Subcutaneous abdominal adipose tissue (tissue), 5 donors: Measurements from ENCODE around the gene GTF2IRD1.
"Not testable (repeated sequence)": the region's sequence is repeated elsewhere in the genome, so short reads cannot be mapped to it uniquely, and the experiment has no call there.

Experiments
- H3K27ac ChIP-seq: one replicate; pipeline ENCODE4 v1.7.0; 2013; ENCODE audit warnings: low read depth, mild to moderate bottlenecking, inconsistent platforms, low read length, moderate library complexity
- H3K27me3 ChIP-seq, 5 donors: one replicate each; pipeline ENCODE4 v1.7.0; 2013; ENCODE audit warnings: low read length in 5 of 5, inconsistent platforms in 1 of 5; ENCODE audit not compliant: control insufficient read depth in 5 of 5, insufficient read depth in 4 of 5
- H3K36me3 ChIP-seq, 5 donors: one replicate each; pipeline ENCODE4 v1.7.0; 2013; ENCODE audit warnings: low read length in 5 of 5; ENCODE audit not compliant: control insufficient read depth in 5 of 5, insufficient read depth in 5 of 5
- H3K4me1 ChIP-seq, 5 donors: one replicate each; pipeline ENCODE4 v1.7.0; 2013; ENCODE audit warnings: low read length in 5 of 5, mild to moderate bottlenecking in 3 of 5, moderate library complexity in 1 of 5; ENCODE audit not compliant: control insufficient read depth in 5 of 5, insufficient read depth in 5 of 5
- H3K4me3 ChIP-seq, 5 donors: one replicate each; pipeline ENCODE4 v1.7.0; 2013; ENCODE audit warnings: low read length in 5 of 5, low read depth in 1 of 5
- H3K9ac ChIP-seq, 5 donors: one replicate each; pipeline ENCODE4 v1.7.0; 2013; ENCODE audit warnings: low read length in 5 of 5, mild to moderate bottlenecking in 4 of 5, moderate library complexity in 3 of 5
- H3K9me3 ChIP-seq, 5 donors: one replicate each; pipeline ENCODE4 v1.7.0; 2013; ENCODE audit warnings: low read length in 5 of 5; ENCODE audit not compliant: control insufficient read depth in 5 of 5
- donor health status: healthy.
- donor health status: healthy.
- donor health status: healthy.
- donor health status: healthy.
- donor health status: healthy.

Gene GTF2IRD1

DNA sequence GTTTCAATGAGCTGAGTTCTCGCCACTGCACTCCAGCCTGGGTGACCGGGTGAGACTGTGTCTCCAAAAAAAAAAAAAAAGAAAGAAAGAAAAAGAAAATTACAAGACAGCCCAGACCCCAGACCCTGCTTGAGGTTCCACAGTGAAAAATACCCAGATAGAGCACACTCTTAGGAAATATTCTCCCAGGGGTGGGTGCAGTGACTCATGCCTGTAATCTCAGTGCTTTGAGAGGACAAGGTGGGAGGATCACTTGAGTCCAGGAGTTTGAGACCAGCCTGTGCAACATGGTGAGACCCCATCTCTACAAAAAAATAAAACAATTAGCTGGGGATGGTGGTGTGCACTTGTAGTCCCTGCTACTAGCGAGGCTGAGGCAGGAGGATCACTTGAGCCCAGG, 41.1 kb upstream of the GTF2IRD1 start:
- Histone ChIP-seq H3K9me3 (no peaks in the 10 kb centered on the region), H3K36me3 (no peaks in the 10 kb centered on the region), H3K4me3 (no peak overlapping the region), H3K27me3 (peaks cover 0 to 3% (median 0%) of the 10 kb centered on the region in 5 donors), H3K27ac (no peak overlapping the region), H3K4me1 (peaks cover 1 to 5% (median 4%) of the 10 kb centered on the region in 5 donors), H3K9ac (no peak overlapping the region)

DNA sequence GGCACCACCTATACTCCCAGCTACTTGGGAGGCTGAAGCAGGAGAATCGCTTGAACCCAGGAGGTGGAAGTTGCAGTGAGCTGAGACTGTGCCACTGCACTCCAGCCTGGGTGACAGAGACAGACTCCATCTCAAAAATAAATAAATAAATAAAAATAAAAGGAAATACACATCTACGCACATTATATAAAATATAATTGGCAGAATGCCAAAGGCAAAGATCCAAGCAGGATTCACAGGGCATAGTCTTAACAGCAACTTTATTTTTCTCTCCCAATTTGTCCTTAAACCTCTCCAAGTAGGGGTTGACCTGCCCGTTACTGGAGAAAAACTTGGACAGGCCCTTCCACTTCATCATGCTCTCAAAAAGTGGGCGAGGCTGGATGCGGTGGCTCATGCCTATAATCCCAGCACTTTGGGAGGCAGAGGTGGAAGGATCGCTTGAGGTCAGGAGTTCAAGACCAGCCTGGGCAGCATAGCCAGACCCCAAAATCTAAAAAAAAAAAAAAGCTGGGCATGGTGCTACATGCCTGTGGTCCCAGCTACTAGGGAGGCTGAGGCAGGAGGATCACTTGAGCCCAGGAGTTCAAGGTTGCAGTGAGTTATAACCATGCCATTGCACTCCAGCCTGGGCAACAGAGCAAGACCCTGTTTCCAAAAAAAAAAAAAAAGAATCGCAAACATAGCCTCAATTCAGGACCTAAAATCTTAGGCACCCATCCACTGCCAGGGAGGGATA, 38.9 kb upstream of the GTF2IRD1 start:
- H3K4me1 ChIP-seq, H3K4me3 ChIP-seq, H3K27me3 ChIP-seq, H3K9me3 ChIP-seq, H3K9ac ChIP-seq, H3K27ac ChIP-seq, H3K36me3 ChIP-seq: not testable (repeated sequence)

DNA sequence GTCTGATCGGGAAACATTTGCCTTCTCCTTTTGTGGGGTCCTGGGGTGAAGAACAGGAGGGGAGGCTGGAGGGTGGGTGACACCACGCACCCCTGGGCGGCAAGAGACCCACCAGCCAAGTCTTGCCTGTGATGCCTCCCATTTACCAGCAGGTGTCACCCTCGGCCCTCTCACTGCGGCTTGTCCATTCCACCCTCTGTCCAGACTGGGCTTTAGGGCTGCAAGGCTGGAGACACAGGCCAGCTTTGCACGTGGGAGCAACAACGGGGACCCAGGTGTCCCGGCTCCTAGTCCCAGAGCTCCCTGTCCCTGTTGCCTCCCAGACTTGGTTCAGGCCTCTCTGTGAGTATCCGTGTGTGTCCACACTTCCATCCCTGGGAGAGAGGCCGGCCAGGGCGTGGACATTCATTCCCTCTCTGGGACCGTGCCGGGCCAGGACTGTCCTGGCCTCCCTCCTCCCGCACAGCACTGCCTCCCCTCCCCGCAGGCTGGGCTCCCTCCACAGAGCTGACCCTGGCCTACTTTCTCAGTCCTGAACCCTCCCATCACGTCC, 36.2 kb upstream of the GTF2IRD1 start:
- no peaks in the 10 kb centered on the region for H3K36me3 ChIP-seq
- H3K9ac ChIP-seq = no peak overlapping the region
- H3K27me3 ChIP-seq = no peaks in the 10 kb centered on the region
- no peaks in the 10 kb centered on the region for H3K9me3 ChIP-seq
- no peak overlapping the region for H3K27ac ChIP-seq
- H3K4me1 ChIP-seq = peaks cover 2 to 8% (median 5%) of the 10 kb centered on the region in 5 donors
- peak overlapping the region in 1 of 5 donors; percentile 28 for H3K4me3 ChIP-seq

DNA sequence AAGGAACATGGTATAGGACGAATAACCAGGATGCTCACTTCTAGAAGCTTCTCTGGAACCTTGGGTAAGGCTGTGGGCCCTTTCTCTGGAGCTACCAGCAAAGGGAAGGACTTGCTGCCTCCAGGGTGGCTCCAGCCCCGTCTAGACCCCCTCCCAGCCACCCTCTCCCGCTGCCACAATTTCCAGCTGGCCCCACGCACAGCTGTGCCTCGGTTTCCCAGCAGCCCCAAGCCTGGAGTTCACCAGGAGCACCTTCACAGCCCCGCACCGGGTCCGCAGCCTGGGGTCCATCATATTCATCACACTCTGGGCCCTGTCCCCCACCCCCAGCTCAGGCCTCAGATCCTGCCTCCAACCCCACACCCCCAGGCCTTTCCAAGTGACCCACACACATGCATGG, 35.6 kb upstream of the GTF2IRD1 start:
- no peak overlapping the region for H3K4me3 ChIP-seq
- H3K9me3 ChIP-seq = no peaks in the 10 kb centered on the region
- H3K4me1 ChIP-seq = peaks cover 2 to 8% (median 5%) of the 10 kb centered on the region in 5 donors
- no peak overlapping the region for H3K27ac ChIP-seq
- no peak overlapping the region for H3K9ac ChIP-seq
- H3K27me3 ChIP-seq = no peaks in the 10 kb centered on the region
- H3K36me3 ChIP-seq = no peaks in the 10 kb centered on the region

DNA sequence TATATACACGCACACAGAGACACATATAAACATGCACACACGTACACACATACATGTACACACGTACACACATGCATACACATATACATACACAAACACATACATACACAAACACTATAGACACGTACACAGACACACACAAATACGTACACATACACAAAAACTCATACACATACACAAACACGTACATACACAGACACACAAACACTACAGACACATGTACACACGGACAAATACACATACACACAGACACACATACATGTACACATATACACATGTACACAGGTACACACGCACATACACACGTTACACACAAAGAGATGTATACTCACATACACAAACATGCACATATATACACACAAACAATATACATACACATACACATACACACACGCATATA, 35.2 kb upstream of the GTF2IRD1 start:
- H3K27ac ChIP-seq = no peak overlapping the region
- H3K27me3 ChIP-seq = no peaks in the 10 kb centered on the region
- H3K36me3 ChIP-seq = no peaks in the 10 kb centered on the region
- peaks cover 2 to 8% (median 5%) of the 10 kb centered on the region in 5 donors for H3K4me1 ChIP-seq
- H3K9me3 ChIP-seq = no peaks in the 10 kb centered on the region
- H3K4me3 ChIP-seq = no peak overlapping the region
- H3K9ac ChIP-seq = no peak overlapping the region

DNA sequence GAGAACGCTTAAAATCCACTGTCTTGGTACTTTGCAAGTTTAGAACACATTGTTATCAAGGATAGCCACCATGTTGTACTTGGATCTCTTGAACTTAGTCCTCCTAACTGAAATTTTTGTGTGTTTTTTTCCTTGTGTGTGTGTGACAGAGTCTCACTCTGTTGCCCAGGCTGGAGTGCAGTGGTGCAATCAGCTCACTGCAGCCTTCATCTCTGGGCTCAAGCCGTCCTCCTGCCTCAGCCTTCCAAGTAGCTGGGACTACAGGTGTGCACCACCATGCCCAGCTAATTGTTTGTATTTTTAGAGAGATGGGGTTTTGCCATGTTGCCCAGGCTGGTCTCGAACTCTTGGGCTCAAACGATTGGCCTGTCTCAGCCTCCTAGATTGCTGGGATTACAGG, 34.5 kb upstream of the GTF2IRD1 start:
- H3K9me3 ChIP-seq, H3K4me1 ChIP-seq: not testable (repeated sequence)

DNA sequence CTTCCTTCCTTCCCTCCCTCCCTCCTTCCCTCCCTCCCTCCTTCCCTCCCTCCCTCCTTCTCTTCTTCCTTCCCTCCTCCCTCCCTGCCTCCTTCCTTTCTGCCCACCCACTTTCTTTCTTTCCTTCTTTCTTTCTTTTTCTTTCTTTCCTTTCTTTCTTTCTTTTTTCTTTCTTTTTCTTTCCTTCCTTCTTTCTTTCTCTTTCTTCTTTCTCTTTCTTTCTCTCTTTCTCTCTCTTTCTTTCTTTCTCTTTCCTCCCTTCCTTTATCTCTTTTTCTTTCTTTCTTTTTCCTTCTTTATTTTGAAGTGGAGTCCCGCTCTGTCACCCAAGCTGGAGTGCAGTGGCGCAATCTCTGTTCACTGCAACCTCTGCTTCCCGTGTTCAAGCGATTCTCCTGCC, 33.7 kb upstream of the GTF2IRD1 start:
- Histone ChIP-seq H3K4me3 (no peak overlapping the region), H3K4me1 (peaks cover 2 to 8% (median 5%) of the 10 kb centered on the region in 5 donors), H3K9ac (no peak overlapping the region), H3K9me3 (no peaks in the 10 kb centered on the region), H3K27ac (no peak overlapping the region), H3K36me3 (no peaks in the 10 kb centered on the region), H3K27me3 (no peaks in the 10 kb centered on the region)

More for the DNA sequence above, 34.5 kb upstream of the GTF2IRD1 start:
- not testable (repeated sequence) for H3K36me3 ChIP-seq, H3K27me3 ChIP-seq, H3K4me3 ChIP-seq, H3K27ac ChIP-seq, H3K9ac ChIP-seq

DNA sequence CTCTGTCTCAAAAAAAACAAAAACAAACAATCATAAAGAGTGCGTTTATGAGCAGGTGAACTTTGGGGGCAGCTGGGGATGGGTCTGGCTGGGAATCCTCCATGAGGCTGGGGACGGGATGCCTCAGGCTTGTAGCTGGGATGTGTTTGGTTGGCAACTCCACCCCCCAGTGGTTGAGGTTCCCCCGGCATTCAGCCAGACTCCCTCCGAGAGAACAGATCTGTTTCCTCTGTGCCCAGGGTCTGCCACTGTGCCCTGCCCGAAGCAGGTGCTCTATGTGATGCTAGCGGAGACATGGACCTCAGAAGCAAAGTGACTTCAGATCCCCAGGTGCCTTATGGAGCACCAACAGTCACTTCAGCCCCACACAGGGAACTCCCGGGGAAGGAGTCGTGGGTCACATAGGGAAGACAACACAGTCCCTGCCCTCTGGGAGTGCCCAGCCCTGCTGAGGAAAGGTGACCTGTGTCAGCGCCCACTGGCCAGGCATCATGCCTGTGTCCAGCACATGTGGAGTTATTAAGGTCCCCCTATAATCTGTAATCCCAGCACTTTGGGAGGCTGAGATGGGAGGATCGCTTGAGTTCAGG, 29.3 kb upstream of the GTF2IRD1 start:
- Histone ChIP-seq H3K36me3 (no peaks in the 10 kb centered on the region), H3K27ac (no peak overlapping the region), H3K27me3 (no peaks in the 10 kb centered on the region), H3K4me1 (peaks cover 0 to 3% (median 0%) of the 10 kb centered on the region in 5 donors), H3K9ac (no peak overlapping the region), H3K4me3 (no peak overlapping the region), H3K9me3 (no peaks in the 10 kb centered on the region)

DNA sequence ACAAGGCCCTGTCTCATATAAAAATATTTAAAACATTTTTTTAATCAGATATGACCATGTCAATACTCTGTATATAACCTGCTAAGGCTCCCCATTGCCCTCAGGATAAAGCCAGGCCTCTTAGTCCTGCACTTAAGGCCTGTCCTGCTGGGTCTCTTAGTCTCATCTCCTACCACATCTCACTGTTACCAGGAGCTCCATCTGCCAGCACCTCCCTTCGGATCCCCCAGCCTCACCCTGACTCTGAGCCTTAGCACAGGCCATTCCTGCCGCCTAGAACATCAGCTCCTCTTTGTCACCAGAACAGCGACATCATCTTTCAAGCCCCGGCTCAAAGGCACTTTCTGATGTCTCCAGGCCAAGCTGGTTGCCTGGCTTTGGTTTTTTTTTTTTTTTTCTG, 25.7 kb upstream of the GTF2IRD1 start:
- Histone ChIP-seq H3K9me3 (no peaks in the 10 kb centered on the region), H3K4me1 (peaks cover 0 to 8% (median 0%) of the 10 kb centered on the region in 5 donors), H3K9ac (no peak overlapping the region), H3K27ac (no peak overlapping the region), H3K4me3 (no peak overlapping the region), H3K27me3 (no peaks in the 10 kb centered on the region), H3K36me3 (no peaks in the 10 kb centered on the region)

DNA sequence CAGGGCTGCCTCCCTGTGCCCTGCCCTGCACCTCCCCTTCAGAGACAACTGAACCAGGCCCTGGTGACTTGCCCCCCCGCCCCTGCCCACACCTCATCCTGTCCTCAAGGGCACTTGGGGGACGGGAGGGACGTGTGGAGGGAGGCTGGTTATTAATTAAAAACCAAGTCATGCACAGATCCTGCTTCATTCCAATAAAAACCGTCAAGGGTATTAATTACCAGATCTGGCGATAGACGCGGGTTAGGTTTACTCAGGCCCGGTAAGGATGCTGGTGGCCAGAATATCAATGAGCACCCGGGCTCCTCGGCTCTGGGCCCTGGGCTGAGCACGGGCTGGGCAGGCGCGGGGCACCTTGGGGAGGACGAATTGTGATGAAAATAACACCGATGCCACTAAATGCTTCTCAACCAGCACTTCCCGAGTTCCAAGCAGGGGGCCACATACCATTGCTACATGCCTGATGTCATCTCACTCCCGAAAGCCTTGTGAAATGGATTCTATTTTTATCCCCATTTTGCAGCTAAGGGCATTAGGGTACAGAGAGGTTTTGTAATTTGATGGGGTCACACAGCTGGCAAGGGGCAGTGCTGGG, 24.5 kb upstream of the GTF2IRD1 start:
- peaks cover 0 to 8% (median 0%) of the 10 kb centered on the region in 5 donors for H3K4me1 ChIP-seq
- no peak overlapping the region for H3K4me3 ChIP-seq
- no peak overlapping the region for H3K27ac ChIP-seq
- no peaks in the 10 kb centered on the region for H3K36me3 ChIP-seq
- H3K27me3 ChIP-seq = no peaks in the 10 kb centered on the region
- H3K9me3 ChIP-seq = no peaks in the 10 kb centered on the region
- no peak overlapping the region for H3K9ac ChIP-seq
